ENCODE data around the gene FAM107A. TPM values are rescaled to one million over a fixed set of nuclear protein-coding genes. Genes with fewer than 3 reads are reported as not detected.

Gene FAM107A
- total RNA-seq, 1 experiment from 2014 or later: not detected

DNA sequence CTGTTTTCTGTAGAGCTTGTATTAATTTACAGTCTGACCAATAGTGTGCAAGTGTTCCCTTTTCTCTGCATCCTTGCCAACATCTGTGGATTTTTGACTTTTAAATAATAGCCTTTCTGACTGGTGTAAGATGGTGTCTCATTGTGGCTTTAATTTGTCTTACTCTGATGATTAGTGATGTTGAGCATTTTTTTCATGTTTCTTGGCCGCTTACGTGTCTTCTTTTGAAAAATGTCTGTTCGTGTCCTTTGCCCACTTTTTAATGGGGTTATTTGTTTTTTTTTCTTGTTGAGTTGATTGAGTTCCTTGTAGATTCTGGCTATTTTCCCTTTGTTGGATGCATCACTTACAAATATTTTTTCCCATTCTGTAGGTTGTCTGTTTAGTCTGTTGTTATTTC, 32.6 kb downstream of the FAM107A start:
- POLR2A ChIA-PET: no interaction called here

More for the DNA sequence above, 32.6 kb downstream of the FAM107A start:
- CTCF ChIA-PET: no interaction called here
- Histone ChIP-seq H3K9me2 (ENCODE audit: insufficient read depth) (no peaks in the 10 kb centered on the region), H3K27me3 (ENCODE audit: insufficient read depth, low read length) (no peaks in the 10 kb centered on the region), H3K36me3 (ENCODE audit: control insufficient read depth in 1 of 2, insufficient read depth in 2 of 2, low read length in 2 of 2) (no peaks in the 10 kb centered on the region), H3K9ac (ENCODE audit: low read length) (no peak overlapping the region), H3K27ac (ENCODE audit: low read depth, low read length) (no peak overlapping the region), H3K4me3 (replicated peaks in 1 of 2; ENCODE audit: low read depth in 1 of 2, low read length in 2 of 2) (no peak overlapping the region), H2AFZ (ENCODE audit: low read depth, low read length, poor library complexity, severe bottlenecking) (no peak overlapping the region), H3K4me2 (ENCODE audit: low read length) (no peak overlapping the region), H3K4me1 (ENCODE audit: control insufficient read depth in 1 of 2, insufficient read depth in 2 of 2, low read length in 2 of 2) (no peaks in the 10 kb centered on the region), H3K79me2 (ENCODE audit: insufficient read depth, low read length) (no peaks in the 10 kb centered on the region), H4K20me1 (ENCODE audit: insufficient read depth) (no peaks in the 10 kb centered on the region), H3K9me3 (ENCODE audit: control insufficient read depth in 1 of 2, insufficient read depth in 1 of 2, low read depth in 1 of 2, low read length in 2 of 2) (no peaks in the 10 kb centered on the region)
- intact Hi-C loops (cut with micrococcal nuclease): no loop called here
- BruUV-seq (replicated peaks): no TSS peak
- TF ChIP-seq SRF (IDR thresholded peaks at IDR 0.05; ENCODE audit: low read depth) (no peak), EGR1 (IDR thresholded peaks at IDR 0.05; ENCODE audit: low read depth) (no peak), FOSL1 (IDR thresholded peaks at IDR 0.05; ENCODE audit: low read depth) (no peak), POLR2AphosphoS5 (IDR thresholded peaks at IDR 0.05; ENCODE audit: low read depth, low read length) (no peak), ELF1 (IDR thresholded peaks at IDR 0.05; ENCODE audit: borderline replicate concordance, low read depth) (no peak), EZH2phosphoT487 (IDR thresholded peaks at IDR 0.05; ENCODE audit: borderline replicate concordance) (no peak), CEBPB (IDR thresholded peaks at IDR 0.05; ENCODE audit: low read depth) (no peak), ZNF274 (IDR thresholded peaks at IDR 0.05; ENCODE audit: low read depth, low read length) (no peak), RAD21 (IDR thresholded peaks at IDR 0.05; ENCODE audit: low read depth) (no peak), TCF7L2 (IDR thresholded peaks at IDR 0.05; ENCODE audit: borderline replicate concordance, extremely low read depth, insufficient read depth, insufficient read length) (no peak), POLR2A (IDR thresholded peaks at IDR 0.05; ENCODE audit: borderline replicate concordance, extremely low read depth, insufficient read depth, insufficient read length) (no peak), ZFX (IDR thresholded peaks at IDR 0.05) (no peak), EZH2 (IDR thresholded peaks at IDR 0.05) (no peak), JUND (IDR thresholded peaks at IDR 0.05) (no peak)
- TF ChIP-seq, protein P1, sequence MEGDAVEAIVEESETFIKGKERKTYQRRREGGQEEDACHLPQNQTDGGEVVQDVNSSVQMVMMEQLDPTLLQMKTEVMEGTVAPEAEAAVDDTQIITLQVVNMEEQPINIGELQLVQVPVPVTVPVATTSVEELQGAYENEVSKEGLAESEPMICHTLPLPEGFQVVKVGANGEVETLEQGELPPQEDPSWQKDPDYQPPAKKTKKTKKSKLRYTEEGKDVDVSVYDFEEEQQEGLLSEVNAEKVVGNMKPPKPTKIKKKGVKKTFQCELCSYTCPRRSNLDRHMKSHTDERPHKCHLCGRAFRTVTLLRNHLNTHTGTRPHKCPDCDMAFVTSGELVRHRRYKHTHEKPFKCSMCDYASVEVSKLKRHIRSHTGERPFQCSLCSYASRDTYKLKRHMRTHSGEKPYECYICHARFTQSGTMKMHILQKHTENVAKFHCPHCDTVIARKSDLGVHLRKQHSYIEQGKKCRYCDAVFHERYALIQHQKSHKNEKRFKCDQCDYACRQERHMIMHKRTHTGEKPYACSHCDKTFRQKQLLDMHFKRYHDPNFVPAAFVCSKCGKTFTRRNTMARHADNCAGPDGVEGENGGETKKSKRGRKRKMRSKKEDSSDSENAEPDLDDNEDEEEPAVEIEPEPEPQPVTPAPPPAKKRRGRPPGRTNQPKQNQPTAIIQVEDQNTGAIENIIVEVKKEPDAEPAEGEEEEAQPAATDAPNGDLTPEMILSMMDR (IDR thresholded peaks at IDR 0.05 in 2 of 3, conservative IDR thresholded peaks at IDR 0.05 in 1 of 3; ENCODE audit: borderline replicate concordance in 1 of 3, insufficient read depth in 1 of 3, low read depth in 2 of 3, low read length in 2 of 3): no peak
- TF ChIP-seq, protein P2, sequence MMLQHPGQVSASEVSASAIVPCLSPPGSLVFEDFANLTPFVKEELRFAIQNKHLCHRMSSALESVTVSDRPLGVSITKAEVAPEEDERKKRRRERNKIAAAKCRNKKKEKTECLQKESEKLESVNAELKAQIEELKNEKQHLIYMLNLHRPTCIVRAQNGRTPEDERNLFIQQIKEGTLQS (IDR thresholded peaks at IDR 0.05): no peak
- TF ChIP-seq, protein P3, sequence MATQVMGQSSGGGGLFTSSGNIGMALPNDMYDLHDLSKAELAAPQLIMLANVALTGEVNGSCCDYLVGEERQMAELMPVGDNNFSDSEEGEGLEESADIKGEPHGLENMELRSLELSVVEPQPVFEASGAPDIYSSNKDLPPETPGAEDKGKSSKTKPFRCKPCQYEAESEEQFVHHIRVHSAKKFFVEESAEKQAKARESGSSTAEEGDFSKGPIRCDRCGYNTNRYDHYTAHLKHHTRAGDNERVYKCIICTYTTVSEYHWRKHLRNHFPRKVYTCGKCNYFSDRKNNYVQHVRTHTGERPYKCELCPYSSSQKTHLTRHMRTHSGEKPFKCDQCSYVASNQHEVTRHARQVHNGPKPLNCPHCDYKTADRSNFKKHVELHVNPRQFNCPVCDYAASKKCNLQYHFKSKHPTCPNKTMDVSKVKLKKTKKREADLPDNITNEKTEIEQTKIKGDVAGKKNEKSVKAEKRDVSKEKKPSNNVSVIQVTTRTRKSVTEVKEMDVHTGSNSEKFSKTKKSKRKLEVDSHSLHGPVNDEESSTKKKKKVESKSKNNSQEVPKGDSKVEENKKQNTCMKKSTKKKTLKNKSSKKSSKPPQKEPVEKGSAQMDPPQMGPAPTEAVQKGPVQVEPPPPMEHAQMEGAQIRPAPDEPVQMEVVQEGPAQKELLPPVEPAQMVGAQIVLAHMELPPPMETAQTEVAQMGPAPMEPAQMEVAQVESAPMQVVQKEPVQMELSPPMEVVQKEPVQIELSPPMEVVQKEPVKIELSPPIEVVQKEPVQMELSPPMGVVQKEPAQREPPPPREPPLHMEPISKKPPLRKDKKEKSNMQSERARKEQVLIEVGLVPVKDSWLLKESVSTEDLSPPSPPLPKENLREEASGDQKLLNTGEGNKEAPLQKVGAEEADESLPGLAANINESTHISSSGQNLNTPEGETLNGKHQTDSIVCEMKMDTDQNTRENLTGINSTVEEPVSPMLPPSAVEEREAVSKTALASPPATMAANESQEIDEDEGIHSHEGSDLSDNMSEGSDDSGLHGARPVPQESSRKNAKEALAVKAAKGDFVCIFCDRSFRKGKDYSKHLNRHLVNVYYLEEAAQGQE (IDR thresholded peaks at IDR 0.05; ENCODE audit: low read depth): no peak
- ATAC-seq (no peak), DNase-seq (ENCODE audit: low read depth, low spot score) (no peak)
- RAD21 ChIA-PET (ENCODE audit: low non-redundant PET in 1 of 2, low total read pairs in 2 of 2, uncharacterized antibody in 2 of 2, unreplicated experiment in 2 of 2): no interaction called here
